Hepatocyte (in vitro differentiated cells): Measurements from ENCODE around the gene ABCB11. TPM values are rescaled to one million over a fixed set of nuclear protein-coding genes. Genes with fewer than 3 reads are reported as not detected.

Source experiments
- DNase-seq: peaks from one replicate; pipeline ENCODE4 v3.0.0-alpha.2; 2016; ENCODE audit warnings: low spot score
- H2AFZ ChIP-seq: fragments of 200-600 bp; sonication (generic); 2 replicates; pipeline ENCODE4 v1.6.0; 2016; ENCODE audit warnings: antibody characterized with exemption, mild to moderate bottlenecking
- H3K27ac ChIP-seq: fragments of 200-600 bp; sonication (generic); 2 replicates; pipeline ENCODE4 v1.5.1; 2016; ENCODE audit warnings: mild to moderate bottlenecking
- H3K27me3 ChIP-seq: fragments of 200-600 bp; sonication (generic); 2 replicates; pipeline ENCODE4 v1.6.1; 2016
- H3K36me3 ChIP-seq: fragments of 200-600 bp; sonication (generic); replicated peaks from 2 replicates; pipeline ENCODE4 v1.5.1; 2016; ENCODE audit warnings: low read depth; ENCODE audit not compliant: insufficient read depth
- H3K4me1 ChIP-seq: fragments of 200-600 bp; sonication (generic); 2 replicates; pipeline ENCODE4 v1.5.1; 2016; ENCODE audit warnings: mild to moderate bottlenecking, moderate library complexity; ENCODE audit not compliant: insufficient read depth
- H3K4me2 ChIP-seq: fragments of 200-600 bp; sonication (generic); 2 replicates; pipeline ENCODE4 v1.6.0; 2016
- H3K4me3 ChIP-seq: fragments of 200-600 bp; sonication (generic); 2 replicates; pipeline ENCODE4 v1.5.1; 2016; ENCODE audit warnings: mild to moderate bottlenecking
- H3K79me2 ChIP-seq: fragments of 200-600 bp; sonication (generic); 2 replicates; pipeline ENCODE4 v1.6.0; 2017; ENCODE audit warnings: mild to moderate bottlenecking
- H3K9me2 ChIP-seq: fragments of 200-600 bp; sonication (generic); replicated peaks from 2 replicates; pipeline ENCODE4 v1.6.0; 2017; ENCODE audit warnings: mild to moderate bottlenecking; ENCODE audit not compliant: insufficient read depth
- H3K9me3 ChIP-seq: fragments of 200-600 bp; sonication (generic); 2 replicates; pipeline ENCODE4 v1.5.1; 2016; ENCODE audit warnings: low read depth, mild to moderate bottlenecking
- H4K20me1 ChIP-seq: fragments of 200-600 bp; sonication (generic); 2 replicates; pipeline ENCODE4 v1.6.0; 2016; ENCODE audit warnings: mild to moderate bottlenecking; ENCODE audit not compliant: insufficient read depth, poor library complexity, severe bottlenecking
- EZH2 ChIP-seq: fragments of 200-600 bp; sonication (generic); IDR thresholded peaks from 2 replicates; pipeline ENCODE4 v1.6.1; 2016; ENCODE audit warnings: antibody characterized with exemption, mild to moderate bottlenecking, borderline replicate concordance
- EZH2phosphoT487 ChIP-seq: fragments of 200-600 bp; sonication (generic); IDR thresholded peaks from one replicate; pipeline ENCODE4 v1.6.1; 2018; ENCODE audit warnings: antibody characterized with exemption, mild to moderate bottlenecking, low read depth, moderate library complexity; ENCODE audit not compliant: unreplicated experiment, severe bottlenecking
- WGBS: methylation state at CpG from one replicate; pipeline ENCODE4 v1.1.6; 2016; ENCODE audit warnings: low lambda C conversion rate; ENCODE audit errors: missing lambda C conversion rate; 5-methylcytosine and 5-hydroxymethylcytosine counted together
- polyA plus RNA-seq: library from polyadenylated mRNA; unstranded; fragments of >200 nt; fragmentation: Nextera tagmentation; extraction: Ambion mirVana; gene quantifications from 2 replicates; pipeline ENCODE4 v1.2.1, GENCODE V29; 2016
- total RNA-seq: library from RNA; depleted of rRNA; stranded (reverse); fragments of >200 nt; gene quantifications from 2 replicates; pipeline ENCODE4 v1.2.3, GENCODE V29; 2014
- TF ChIP-seq, protein P1 (sequence below): fragments of 200-600 bp; sonication (generic); IDR thresholded peaks from 2 replicates; pipeline ENCODE4 v1.5.1; 2016; ENCODE audit warnings: antibody characterized with exemption, mild to moderate bottlenecking; ENCODE audit not compliant: poor library complexity

ABCB11 gene
- total and polyA plus RNA-seq, 2 experiments from 2014 or later: 2.0 to 9.2 TPM

- no peak overlapping the region for H3K27ac ChIP-seq
- H4K20me1 ChIP-seq: no peaks in the 10 kb centered on the region
- H3K36me3 ChIP-seq: no peaks in the 10 kb centered on the region
- H3K4me3 ChIP-seq: no peak overlapping the region
- 96% methylated on average over 1 of the region's 1 CpG for WGBS
- no peak overlapping the region for H2AFZ ChIP-seq
- H3K79me2 ChIP-seq: no peaks in the 10 kb centered on the region
- TF ChIP-seq EZH2phosphoT487: no peak
- TF ChIP-seq, protein P1, sequence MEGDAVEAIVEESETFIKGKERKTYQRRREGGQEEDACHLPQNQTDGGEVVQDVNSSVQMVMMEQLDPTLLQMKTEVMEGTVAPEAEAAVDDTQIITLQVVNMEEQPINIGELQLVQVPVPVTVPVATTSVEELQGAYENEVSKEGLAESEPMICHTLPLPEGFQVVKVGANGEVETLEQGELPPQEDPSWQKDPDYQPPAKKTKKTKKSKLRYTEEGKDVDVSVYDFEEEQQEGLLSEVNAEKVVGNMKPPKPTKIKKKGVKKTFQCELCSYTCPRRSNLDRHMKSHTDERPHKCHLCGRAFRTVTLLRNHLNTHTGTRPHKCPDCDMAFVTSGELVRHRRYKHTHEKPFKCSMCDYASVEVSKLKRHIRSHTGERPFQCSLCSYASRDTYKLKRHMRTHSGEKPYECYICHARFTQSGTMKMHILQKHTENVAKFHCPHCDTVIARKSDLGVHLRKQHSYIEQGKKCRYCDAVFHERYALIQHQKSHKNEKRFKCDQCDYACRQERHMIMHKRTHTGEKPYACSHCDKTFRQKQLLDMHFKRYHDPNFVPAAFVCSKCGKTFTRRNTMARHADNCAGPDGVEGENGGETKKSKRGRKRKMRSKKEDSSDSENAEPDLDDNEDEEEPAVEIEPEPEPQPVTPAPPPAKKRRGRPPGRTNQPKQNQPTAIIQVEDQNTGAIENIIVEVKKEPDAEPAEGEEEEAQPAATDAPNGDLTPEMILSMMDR: no peak
- TF ChIP-seq EZH2: no peak
- no peaks in the 10 kb centered on the region for H3K9me2 ChIP-seq
- no peaks in the 10 kb centered on the region for H3K9me3 ChIP-seq
- no peak overlapping the region for H3K4me2 ChIP-seq
- peaks cover 3% of the 10 kb centered on the region for H3K4me1 ChIP-seq
- DNase-seq: no peak
- H3K27me3 ChIP-seq: no peaks in the 10 kb centered on the region
Measured at GRCh38 chr2:168999668-169000213, 31.4 kb downstream of the ABCB11 start.

DNA sequence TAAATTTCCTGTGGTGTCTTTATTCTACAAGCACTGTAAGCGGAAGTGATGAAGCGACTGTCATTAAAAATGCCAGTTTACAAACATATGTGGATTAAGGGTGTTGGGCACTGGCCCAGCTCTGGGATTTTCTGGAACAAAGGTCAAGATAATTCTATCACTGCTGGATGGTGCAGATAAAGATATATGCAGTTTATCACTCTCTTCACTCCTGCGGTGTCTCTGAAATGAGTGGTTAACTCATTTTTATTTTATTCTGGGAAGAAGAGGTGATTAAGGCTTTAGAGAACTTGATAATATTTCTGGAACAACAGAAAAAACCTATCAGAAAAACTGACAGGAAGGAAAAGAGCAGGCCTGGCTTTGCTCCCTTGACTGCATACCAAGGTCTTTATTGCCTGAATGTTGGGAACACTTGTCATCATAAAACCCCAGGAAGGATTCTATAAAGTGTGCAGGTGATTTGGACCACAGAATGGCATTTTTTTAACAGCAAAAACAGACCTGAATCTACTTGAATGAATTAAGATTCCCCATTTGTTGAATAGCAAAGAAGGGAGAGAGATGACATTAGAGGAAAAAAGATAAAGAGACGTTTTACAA is 32.4 kb downstream of the ABCB11 start:
- Histone ChIP-seq H3K4me3 (no peak overlapping the region), H3K4me2 (no peak overlapping the region), H2AFZ (no peak overlapping the region), H3K27me3 (no peaks in the 10 kb centered on the region), H4K20me1 (no peaks in the 10 kb centered on the region), H3K4me1 (peaks cover 3% of the 10 kb centered on the region), H3K9me3 (no peaks in the 10 kb centered on the region), H3K79me2 (no peaks in the 10 kb centered on the region), H3K36me3 (no peaks in the 10 kb centered on the region), H3K9me2 (no peaks in the 10 kb centered on the region), H3K27ac (no peak overlapping the region)
- no peak for DNase-seq
- 74% methylated on average over 4 of the region's 4 CpGs for WGBS
- TF ChIP-seq EZH2: no peak
- no peak for TF ChIP-seq EZH2phosphoT487

GRCh38 chr2:168997794-168998193 is 33.3 kb downstream of the ABCB11 start:
- Histone ChIP-seq H3K27me3 (no peaks in the 10 kb centered on the region), H3K4me2 (no peak overlapping the region), H2AFZ (no peak overlapping the region), H3K4me1 (peaks cover 3% of the 10 kb centered on the region), H3K79me2 (no peaks in the 10 kb centered on the region), H3K27ac (no peak overlapping the region), H3K9me3 (no peaks in the 10 kb centered on the region), H3K36me3 (no peaks in the 10 kb centered on the region), H3K4me3 (no peak overlapping the region), H4K20me1 (no peaks in the 10 kb centered on the region), H3K9me2 (no peaks in the 10 kb centered on the region)
- no peak for DNase-seq
- TF ChIP-seq EZH2 (no peak), EZH2phosphoT487 (no peak)
- TF ChIP-seq, protein P1: no peak
- WGBS: 100% methylated on average over 1 of the region's 1 CpG

GRCh38 chr2:168997118-168997521 is 34.0 kb downstream of the ABCB11 start:
- no peak overlapping the region for H3K4me2 ChIP-seq
- H3K36me3 ChIP-seq: no peaks in the 10 kb centered on the region
- H3K4me3 ChIP-seq: no peak overlapping the region
- peak; percentile 13 for DNase-seq
- H3K9me3 ChIP-seq: no peaks in the 10 kb centered on the region
- no peaks in the 10 kb centered on the region for H3K27me3 ChIP-seq
- TF ChIP-seq EZH2 (no peak), EZH2phosphoT487 (no peak)
- TF ChIP-seq, protein P1: no peak
- H2AFZ ChIP-seq: no peak overlapping the region
- WGBS: 33% methylated on average over 1 of the region's 1 CpG
- peaks cover 3% of the 10 kb centered on the region for H3K4me1 ChIP-seq
- H4K20me1 ChIP-seq: no peaks in the 10 kb centered on the region
- H3K27ac ChIP-seq: no peak overlapping the region
- H3K79me2 ChIP-seq: no peaks in the 10 kb centered on the region
- H3K9me2 ChIP-seq: no peaks in the 10 kb centered on the region
